ENCODE data around the gene FAM169A. TPM values are rescaled to one million over a fixed set of nuclear protein-coding genes. Genes with fewer than 3 reads are reported as not detected.

The FAM169A gene
- total RNA-seq (2022; extraction: Qiagen RNA extraction), result 4.2 to 7.6 TPM (median 6.7 TPM) in 5 replicates

GRCh38 chr5:74865804-74866595 lies at the start of gene FAM169A:
Gene FAM169A (minus strand): TSS chr5:74866387. CDS start chr5:74841676, 24,711 bp downstream.

DNA sequence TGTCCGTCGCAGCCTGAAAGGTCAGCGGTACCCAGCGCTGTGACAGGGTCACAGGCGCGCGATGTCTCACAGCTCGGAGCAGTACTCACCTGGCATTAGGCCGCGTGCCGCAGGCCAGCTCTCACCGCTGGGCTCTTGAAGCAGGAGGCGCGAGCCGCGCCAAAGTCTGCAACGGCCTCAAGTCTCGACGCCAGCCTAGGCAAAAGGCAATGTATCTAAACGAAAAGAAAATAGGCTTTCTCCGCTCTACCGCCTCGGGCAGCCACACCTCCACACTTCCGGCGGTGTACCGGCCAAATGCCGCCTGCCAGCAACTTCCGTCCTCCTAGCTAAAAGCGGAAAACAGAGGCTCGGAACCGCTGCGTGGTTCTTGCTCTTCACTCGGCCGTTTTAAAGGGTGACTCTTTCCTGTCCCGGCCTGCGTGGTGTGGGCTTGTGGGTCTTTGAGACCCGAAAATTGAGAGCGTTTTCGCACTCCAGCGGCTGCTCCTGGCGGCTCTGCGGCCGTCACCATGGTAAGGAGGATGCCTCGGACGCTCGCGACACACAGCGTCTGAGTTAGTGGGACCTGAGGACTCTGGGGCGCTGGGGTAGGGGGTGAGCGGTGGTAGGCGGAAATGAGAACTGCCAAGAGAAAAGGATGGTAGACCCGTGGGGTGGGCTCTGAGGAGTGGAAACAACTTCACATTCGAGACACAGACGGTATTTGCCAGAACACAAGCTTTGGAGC lies 99.2 kb downstream of the FAM169A start, which contains the start of the genes GFM2 and NSA2:
Gene GFM2, minus strand, starts transcription at position 269 of the 730 bp plus-strand sequence. CDS start 3,375 bp downstream, outside the sequence.
Gene NSA2, plus strand, starts transcription at position 401 of the 730 bp plus-strand sequence. Its CDS starts 112 bp downstream, at position 513.

Other genes starting within 250 kb of the FAM169A start
- gene ENC1, start 225.7 kb downstream of the FAM169A start, total RNA-seq (2022; extraction: Qiagen RNA extraction), result 8.9 to 12.0 TPM (median 9.8 TPM) in 5 replicates
- 112 to 125 TPM (median 116 TPM) in 5 replicates for gene HEXB, start 181.2 kb downstream of the FAM169A start, total RNA-seq (2022; extraction: Qiagen RNA extraction)
- 24.9 to 29.9 TPM (median 25.4 TPM) in 5 replicates for gene GFM2, start 99.3 kb downstream of the FAM169A start, total RNA-seq (2022; extraction: Qiagen RNA extraction)
- gene NSA2, start 99.1 kb downstream of the FAM169A start, total RNA-seq (2022; extraction: Qiagen RNA extraction), result 118 to 151 TPM (median 126 TPM) in 5 replicates
- 0.39 to 0.47 TPM (median 0.43 TPM) in 5 replicates for gene GCNT4, start 186.2 kb upstream of the FAM169A start, total RNA-seq (2022; extraction: Qiagen RNA extraction)